Measurements from ENCODE around the gene GALNT9.

GALNT9 gene

GRCh38 chr12:132250707-132251106 is 78.7 kb downstream of the GALNT9 start:
- Histone ChIP-seq H3K9me3 (ENCODE audit: severe bottlenecking) (no peaks in the 10 kb centered on the region), H3K27ac (ENCODE audit: poor library complexity, severe bottlenecking) (no peak overlapping the region), H3K4me3 (ENCODE audit: severe bottlenecking) (no peak overlapping the region), H3K36me3 (ENCODE audit: low read depth) (no peaks in the 10 kb centered on the region), H3K27me3 (ENCODE audit: insufficient read depth, poor library complexity, severe bottlenecking) (peaks cover 12% of the 10 kb centered on the region), H3K4me1 (ENCODE audit: insufficient read depth, poor library complexity, severe bottlenecking) (no peaks in the 10 kb centered on the region)
- DNase-seq (ENCODE audit: low spot score) (peak; percentile 56), ATAC-seq (ENCODE audit: low read depth) (no peak)
- TF ChIP-seq, protein P1, sequence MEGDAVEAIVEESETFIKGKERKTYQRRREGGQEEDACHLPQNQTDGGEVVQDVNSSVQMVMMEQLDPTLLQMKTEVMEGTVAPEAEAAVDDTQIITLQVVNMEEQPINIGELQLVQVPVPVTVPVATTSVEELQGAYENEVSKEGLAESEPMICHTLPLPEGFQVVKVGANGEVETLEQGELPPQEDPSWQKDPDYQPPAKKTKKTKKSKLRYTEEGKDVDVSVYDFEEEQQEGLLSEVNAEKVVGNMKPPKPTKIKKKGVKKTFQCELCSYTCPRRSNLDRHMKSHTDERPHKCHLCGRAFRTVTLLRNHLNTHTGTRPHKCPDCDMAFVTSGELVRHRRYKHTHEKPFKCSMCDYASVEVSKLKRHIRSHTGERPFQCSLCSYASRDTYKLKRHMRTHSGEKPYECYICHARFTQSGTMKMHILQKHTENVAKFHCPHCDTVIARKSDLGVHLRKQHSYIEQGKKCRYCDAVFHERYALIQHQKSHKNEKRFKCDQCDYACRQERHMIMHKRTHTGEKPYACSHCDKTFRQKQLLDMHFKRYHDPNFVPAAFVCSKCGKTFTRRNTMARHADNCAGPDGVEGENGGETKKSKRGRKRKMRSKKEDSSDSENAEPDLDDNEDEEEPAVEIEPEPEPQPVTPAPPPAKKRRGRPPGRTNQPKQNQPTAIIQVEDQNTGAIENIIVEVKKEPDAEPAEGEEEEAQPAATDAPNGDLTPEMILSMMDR (IDR thresholded peaks at IDR 0.05; ENCODE audit: poor library complexity, severe bottlenecking): no peak

DNA sequence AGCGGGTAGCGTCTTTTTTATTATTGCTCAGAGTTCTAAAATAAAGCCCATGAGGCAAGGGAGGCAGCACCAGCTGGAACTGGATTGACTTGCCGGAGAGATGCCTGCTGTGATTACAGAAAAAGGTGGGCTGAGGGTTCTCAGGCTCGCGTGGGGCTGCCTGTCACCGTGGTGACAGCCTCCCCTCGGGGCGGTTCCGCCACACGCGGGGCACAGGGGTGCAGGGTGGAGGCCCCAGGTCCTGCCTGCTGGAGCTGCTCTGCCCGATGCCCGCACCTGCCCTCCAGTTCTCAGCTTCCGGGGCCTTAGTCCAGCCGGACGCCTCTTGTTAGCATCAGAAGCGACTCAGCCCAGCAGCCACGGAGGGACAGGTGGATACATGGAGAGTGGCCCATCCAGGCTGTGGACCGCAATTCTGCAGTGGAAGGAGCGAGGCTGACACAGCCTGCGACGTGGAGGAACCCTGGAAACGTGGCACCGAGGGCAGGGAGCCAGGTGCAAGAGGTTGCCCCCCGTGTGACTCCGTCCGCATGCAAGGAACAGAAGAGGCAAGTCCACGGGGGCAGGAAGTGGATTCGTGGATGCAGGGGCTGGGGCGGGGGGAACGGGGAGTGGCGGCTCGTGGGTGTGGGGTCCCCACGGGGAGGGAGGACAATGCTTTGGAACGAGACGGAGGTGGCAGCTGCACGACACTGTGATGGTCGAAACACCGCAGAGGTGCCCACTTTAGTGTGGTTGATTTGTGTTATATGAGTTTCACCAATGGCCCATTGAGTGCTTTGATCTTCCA is 79.5 kb downstream of the GALNT9 start:
- ATAC-seq (ENCODE audit: low read depth) (no peak), DNase-seq (ENCODE audit: low spot score) (peak; percentile 59)
- peaks cover 7% of the 10 kb centered on the region for H3K27me3 ChIP-seq (ENCODE audit: insufficient read depth, poor library complexity, severe bottlenecking)

GRCh38 chr12:132248453-132249167 is 80.8 kb downstream of the GALNT9 start:
- DNase-seq (ENCODE audit: low spot score) (peak; percentile 21), ATAC-seq (ENCODE audit: low read depth) (peak; percentile 23; the same call in 1 of the 3 replicates)
- no peaks in the 10 kb centered on the region for H3K4me1 ChIP-seq (ENCODE audit: insufficient read depth, poor library complexity, severe bottlenecking)
- H3K9me3 ChIP-seq (ENCODE audit: severe bottlenecking): no peaks in the 10 kb centered on the region
- H3K27ac ChIP-seq (ENCODE audit: poor library complexity, severe bottlenecking): no peak overlapping the region
- H3K4me3 ChIP-seq (ENCODE audit: severe bottlenecking): no peak overlapping the region
- TF ChIP-seq, protein P1 (IDR thresholded peaks at IDR 0.05; ENCODE audit: poor library complexity, severe bottlenecking): no peak
- no peaks in the 10 kb centered on the region for H3K36me3 ChIP-seq (ENCODE audit: low read depth)
- peaks cover 2% of the 10 kb centered on the region for H3K27me3 ChIP-seq (ENCODE audit: insufficient read depth, poor library complexity, severe bottlenecking)

More for the DNA sequence above, 79.5 kb downstream of the GALNT9 start:
- TF ChIP-seq, protein P1 (IDR thresholded peaks at IDR 0.05; ENCODE audit: poor library complexity, severe bottlenecking): no peak
- Histone ChIP-seq H3K36me3 (ENCODE audit: low read depth) (no peaks in the 10 kb centered on the region), H3K4me3 (ENCODE audit: severe bottlenecking) (no peak overlapping the region), H3K4me1 (ENCODE audit: insufficient read depth, poor library complexity, severe bottlenecking) (no peaks in the 10 kb centered on the region), H3K27ac (ENCODE audit: poor library complexity, severe bottlenecking) (no peak overlapping the region), H3K9me3 (ENCODE audit: severe bottlenecking) (no peaks in the 10 kb centered on the region)

DNA sequence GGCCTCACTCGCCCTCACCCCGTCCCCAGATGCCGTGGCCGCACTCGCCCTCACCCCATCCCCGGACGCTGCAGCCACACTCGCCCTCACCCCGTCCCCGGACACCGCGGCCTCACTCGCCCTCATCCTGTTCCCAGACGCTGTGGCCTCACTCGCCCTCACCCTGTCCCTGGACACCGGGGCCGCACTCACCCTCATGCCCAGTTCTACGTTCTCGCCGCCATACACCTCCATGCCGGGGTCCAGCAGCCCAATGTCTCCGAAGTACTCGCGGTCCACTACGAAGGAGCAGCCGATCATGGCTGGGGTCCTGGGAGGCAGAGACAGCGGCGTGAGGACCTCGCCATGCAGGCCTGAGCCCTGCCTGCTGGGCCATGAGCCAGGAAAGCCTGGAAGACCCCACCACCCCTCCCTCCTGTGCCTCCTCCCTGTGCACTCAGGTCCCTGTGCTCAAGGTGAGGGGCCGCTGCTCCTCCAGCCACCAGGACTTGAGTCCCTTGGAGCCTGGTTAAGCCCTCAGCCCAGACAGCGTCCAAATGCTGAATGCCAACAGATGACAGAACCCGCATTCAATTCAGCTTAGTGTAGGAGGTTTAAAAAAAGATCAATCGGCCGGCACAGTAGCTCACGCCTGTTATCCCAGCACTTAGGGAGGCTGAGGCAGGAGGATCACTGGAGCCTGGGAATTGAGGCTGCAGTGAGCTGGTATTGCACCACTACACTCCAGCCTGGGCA is 81.5 kb downstream of the GALNT9 start:
- ATAC-seq (ENCODE audit: low read depth) (no peak), DNase-seq (ENCODE audit: low spot score) (peak; percentile 62)
- Histone ChIP-seq H3K36me3 (ENCODE audit: low read depth) (no peaks in the 10 kb centered on the region), H3K4me3 (ENCODE audit: severe bottlenecking) (no peak overlapping the region), H3K27me3 (ENCODE audit: insufficient read depth, poor library complexity, severe bottlenecking) (peaks cover 2% of the 10 kb centered on the region), H3K27ac (ENCODE audit: poor library complexity, severe bottlenecking) (no peak overlapping the region), H3K4me1 (ENCODE audit: insufficient read depth, poor library complexity, severe bottlenecking) (no peaks in the 10 kb centered on the region), H3K9me3 (ENCODE audit: severe bottlenecking) (no peaks in the 10 kb centered on the region)
- TF ChIP-seq, protein P1 (IDR thresholded peaks at IDR 0.05; ENCODE audit: poor library complexity, severe bottlenecking): no peak
